Measurements from ENCODE around the gene TPM2. TPM values are rescaled to one million over a fixed set of nuclear protein-coding genes. Genes with fewer than 3 reads are reported as not detected.
A peak's percentile ranks its signal among the peaks of the same experiment; 100 is the strongest.

TPM2 gene
- total RNA-seq, 4 donors from 2014 or later: 45.4 to 79.6 (median 72.2) TPM

DNA sequence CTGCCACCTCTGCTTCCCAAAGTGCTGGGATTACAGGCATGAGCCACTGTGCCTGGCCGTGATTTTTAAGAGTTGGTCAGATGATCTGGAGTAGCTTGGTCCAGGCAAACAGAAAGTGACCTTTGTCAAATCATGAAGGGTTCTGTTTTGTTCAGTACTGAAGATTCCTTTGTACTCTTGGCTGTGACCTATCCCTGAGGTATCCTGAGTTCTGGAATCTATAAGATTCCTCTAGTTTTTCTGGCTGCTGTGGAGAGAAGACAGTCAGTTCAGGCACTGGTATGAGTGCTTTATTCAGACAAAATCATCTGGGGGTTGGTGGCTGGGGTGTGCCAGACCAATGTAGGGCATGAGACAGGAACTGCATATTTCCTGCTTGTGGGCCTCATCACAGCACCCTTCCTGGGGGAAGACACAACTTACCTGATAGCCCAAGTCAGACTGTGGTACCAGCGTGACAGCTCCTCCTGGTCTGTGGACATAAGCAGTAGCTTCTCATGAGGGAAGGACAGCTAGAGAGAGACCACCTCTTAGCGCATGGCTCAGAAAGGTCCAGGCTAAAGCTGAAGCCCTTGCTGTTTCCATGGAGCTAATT, 27.9 kb downstream of the TPM2 start:
- no peak overlapping the region for H3K27ac ChIP-seq
- H3K4me1 ChIP-seq: peaks cover 16 to 26% of the 10 kb centered on the region in 2 donors
- no peaks in the 10 kb centered on the region for H3K9me3 ChIP-seq
- H3K4me3 ChIP-seq (replicated peaks in 1 of 3): no peak overlapping the region
- TF ChIP-seq, protein P1, sequence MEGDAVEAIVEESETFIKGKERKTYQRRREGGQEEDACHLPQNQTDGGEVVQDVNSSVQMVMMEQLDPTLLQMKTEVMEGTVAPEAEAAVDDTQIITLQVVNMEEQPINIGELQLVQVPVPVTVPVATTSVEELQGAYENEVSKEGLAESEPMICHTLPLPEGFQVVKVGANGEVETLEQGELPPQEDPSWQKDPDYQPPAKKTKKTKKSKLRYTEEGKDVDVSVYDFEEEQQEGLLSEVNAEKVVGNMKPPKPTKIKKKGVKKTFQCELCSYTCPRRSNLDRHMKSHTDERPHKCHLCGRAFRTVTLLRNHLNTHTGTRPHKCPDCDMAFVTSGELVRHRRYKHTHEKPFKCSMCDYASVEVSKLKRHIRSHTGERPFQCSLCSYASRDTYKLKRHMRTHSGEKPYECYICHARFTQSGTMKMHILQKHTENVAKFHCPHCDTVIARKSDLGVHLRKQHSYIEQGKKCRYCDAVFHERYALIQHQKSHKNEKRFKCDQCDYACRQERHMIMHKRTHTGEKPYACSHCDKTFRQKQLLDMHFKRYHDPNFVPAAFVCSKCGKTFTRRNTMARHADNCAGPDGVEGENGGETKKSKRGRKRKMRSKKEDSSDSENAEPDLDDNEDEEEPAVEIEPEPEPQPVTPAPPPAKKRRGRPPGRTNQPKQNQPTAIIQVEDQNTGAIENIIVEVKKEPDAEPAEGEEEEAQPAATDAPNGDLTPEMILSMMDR (IDR thresholded peaks at IDR 0.05): no peak
- no peak for TF ChIP-seq POLR2A (IDR thresholded peaks at IDR 0.05)
- no peak for DNase-seq
- 77 to 92% methylated on average over 3 of the region's 3 CpGs for WGBS, 2 donors
- intact Hi-C loops (cut with DNase I): no loop called here
- no peaks in the 10 kb centered on the region for H3K27me3 ChIP-seq
- peaks cover 0 to 4% of the 10 kb centered on the region in 2 donors for H3K36me3 ChIP-seq

- Histone ChIP-seq H3K4me1 (peaks cover 15 to 26% of the 10 kb centered on the region in 2 donors), H3K36me3 (peaks cover 0 to 4% of the 10 kb centered on the region in 2 donors), H3K4me3 (replicated peaks in 1 of 3) (no peak overlapping the region), H3K9me3 (no peaks in the 10 kb centered on the region), H3K27me3 (no peaks in the 10 kb centered on the region), H3K27ac (peak overlapping the region in 1 of 3 donors; percentile 40)
- no peak for DNase-seq
- WGBS, 2 donors: 72 to 75% methylated on average over 9 of the region's 9 CpGs
- intact Hi-C loops (cut with DNase I): no loop called here
- TF ChIP-seq, protein P1 (IDR thresholded peaks at IDR 0.05): peak in 1 of 6 experiments; percentile 15
- TF ChIP-seq POLR2A (IDR thresholded peaks at IDR 0.05): no peak
Measured at GRCh38 chr9:35660966-35661415, 28.7 kb downstream of the TPM2 start.

DNA sequence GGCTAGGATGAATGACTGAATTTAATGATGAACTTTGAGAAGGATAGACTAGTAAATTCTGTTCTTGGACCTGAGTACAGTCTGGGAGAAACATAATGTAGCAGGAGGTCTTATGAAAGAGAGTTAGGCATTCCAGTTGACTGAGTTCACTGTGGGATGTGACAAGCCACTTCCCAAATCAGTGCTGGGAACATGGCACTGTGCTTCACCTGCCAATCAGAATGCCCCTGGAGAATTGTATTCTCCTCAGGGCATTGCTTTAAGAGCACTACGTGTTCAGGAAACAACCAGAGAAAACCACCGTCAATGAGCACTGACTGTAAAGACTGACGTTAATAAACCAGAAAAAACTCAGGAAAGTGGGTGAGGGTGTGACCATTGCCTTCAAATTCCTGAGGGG, 30.4 kb downstream of the TPM2 start:
- no peak for DNase-seq
- WGBS, 2 donors: 50 to 58% methylated on average over 3 of the region's 3 CpGs
- Histone ChIP-seq H3K4me3 (replicated peaks in 1 of 3) (no peak overlapping the region), H3K27me3 (no peaks in the 10 kb centered on the region), H3K27ac (peak overlapping the region in 1 of 3 donors; percentile 100), H3K9me3 (no peaks in the 10 kb centered on the region), H3K4me1 (peaks cover 7 to 20% of the 10 kb centered on the region in 2 donors), H3K36me3 (peaks cover 0 to 4% of the 10 kb centered on the region in 2 donors)
- TF ChIP-seq, protein P1 (IDR thresholded peaks at IDR 0.05): no peak
- TF ChIP-seq POLR2A (IDR thresholded peaks at IDR 0.05): no peak
- intact Hi-C loops (cut with DNase I): no loop called here

DNA sequence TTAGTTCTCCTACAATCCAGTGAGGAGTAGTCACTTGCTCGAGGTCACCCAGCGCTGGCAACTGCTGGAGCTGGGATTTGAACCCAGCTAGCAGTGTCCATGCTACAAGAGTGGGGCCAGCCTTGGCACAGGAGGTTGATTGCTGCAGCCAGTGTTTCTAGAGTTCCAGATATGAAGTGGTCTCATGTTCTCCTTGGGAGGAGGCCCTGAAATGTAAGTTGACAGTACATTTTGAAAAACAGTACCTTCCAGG, 30.8 kb downstream of the TPM2 start:
- H3K4me1 ChIP-seq: peaks cover 7 to 20% of the 10 kb centered on the region in 2 donors
- intact Hi-C loops (cut with DNase I): no loop called here
- peak in 1 of 2 donors; percentile 35 for DNase-seq

More for the DNA sequence above, 30.8 kb downstream of the TPM2 start:
- WGBS, 2 donors: 0% methylated on average over 2 of the region's 2 CpGs; no CpG with 5 or more reads in 1 of the 2 donors
- no peaks in the 10 kb centered on the region for H3K27me3 ChIP-seq
- H3K27ac ChIP-seq: peak overlapping the region; percentile 92 to 100 (median 100)
- no peaks in the 10 kb centered on the region for H3K9me3 ChIP-seq
- H3K4me3 ChIP-seq (replicated peaks in 1 of 3): peak overlapping the region; percentile 49 to 95 (median 90)
- TF ChIP-seq POLR2A (IDR thresholded peaks at IDR 0.05): no peak
- TF ChIP-seq, protein P1 (IDR thresholded peaks at IDR 0.05): no peak
- peaks cover 0 to 4% of the 10 kb centered on the region in 2 donors for H3K36me3 ChIP-seq
